ENCODE measurements around the gene LRRC4C. TPM values are rescaled to one million over a fixed set of nuclear protein-coding genes. Genes with fewer than 3 reads are reported as not detected.

LRRC4C gene
- polyA plus RNA-seq, 1 donor from 2014 or later, result 24.3 TPM

DNA sequence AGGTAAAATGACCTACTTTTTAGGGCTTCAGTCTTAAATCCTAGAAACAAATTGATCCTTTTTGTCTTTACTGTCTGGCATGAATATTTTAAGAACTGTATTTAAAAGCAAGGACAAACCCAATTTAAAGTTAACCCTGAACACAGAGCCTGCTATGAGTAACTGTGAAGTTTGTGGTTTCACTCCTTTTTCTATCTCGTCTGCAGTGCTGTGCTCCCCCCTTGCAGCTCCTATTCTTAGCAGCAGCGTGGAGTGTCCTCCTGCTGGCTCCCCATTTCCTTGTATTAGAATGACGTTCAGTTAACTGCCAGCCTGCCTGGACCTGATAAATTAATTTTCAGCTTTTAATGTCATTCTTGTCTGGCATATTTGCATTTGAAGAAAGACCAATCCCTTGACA lies 40.0 kb upstream of the LRRC4C start:
- TF ChIP-seq POLR2AphosphoS5 (IDR thresholded peaks at IDR 0.05) (no peak), MXI1 (conservative IDR thresholded peaks at IDR 0.05; ENCODE audit: poor library complexity, severe bottlenecking) (no peak), RAD21 (conservative IDR thresholded peaks at IDR 0.05) (no peak), SMC3 (conservative IDR thresholded peaks at IDR 0.05; ENCODE audit: poor library complexity) (no peak), TAF1 (IDR thresholded peaks at IDR 0.05; ENCODE audit: low read depth) (no peak), EP300 (conservative IDR thresholded peaks at IDR 0.05; ENCODE audit: poor library complexity, severe bottlenecking) (no peak), EZH2 (IDR thresholded peaks at IDR 0.05; ENCODE audit: borderline replicate concordance, insufficient read depth, low read length, poor library complexity, severe bottlenecking) (no peak)
- TF ChIP-seq, protein P1, sequence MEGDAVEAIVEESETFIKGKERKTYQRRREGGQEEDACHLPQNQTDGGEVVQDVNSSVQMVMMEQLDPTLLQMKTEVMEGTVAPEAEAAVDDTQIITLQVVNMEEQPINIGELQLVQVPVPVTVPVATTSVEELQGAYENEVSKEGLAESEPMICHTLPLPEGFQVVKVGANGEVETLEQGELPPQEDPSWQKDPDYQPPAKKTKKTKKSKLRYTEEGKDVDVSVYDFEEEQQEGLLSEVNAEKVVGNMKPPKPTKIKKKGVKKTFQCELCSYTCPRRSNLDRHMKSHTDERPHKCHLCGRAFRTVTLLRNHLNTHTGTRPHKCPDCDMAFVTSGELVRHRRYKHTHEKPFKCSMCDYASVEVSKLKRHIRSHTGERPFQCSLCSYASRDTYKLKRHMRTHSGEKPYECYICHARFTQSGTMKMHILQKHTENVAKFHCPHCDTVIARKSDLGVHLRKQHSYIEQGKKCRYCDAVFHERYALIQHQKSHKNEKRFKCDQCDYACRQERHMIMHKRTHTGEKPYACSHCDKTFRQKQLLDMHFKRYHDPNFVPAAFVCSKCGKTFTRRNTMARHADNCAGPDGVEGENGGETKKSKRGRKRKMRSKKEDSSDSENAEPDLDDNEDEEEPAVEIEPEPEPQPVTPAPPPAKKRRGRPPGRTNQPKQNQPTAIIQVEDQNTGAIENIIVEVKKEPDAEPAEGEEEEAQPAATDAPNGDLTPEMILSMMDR (IDR thresholded peaks at IDR 0.05; ENCODE audit: poor library complexity, severe bottlenecking), result no peak
- TF ChIP-seq, protein P2, sequence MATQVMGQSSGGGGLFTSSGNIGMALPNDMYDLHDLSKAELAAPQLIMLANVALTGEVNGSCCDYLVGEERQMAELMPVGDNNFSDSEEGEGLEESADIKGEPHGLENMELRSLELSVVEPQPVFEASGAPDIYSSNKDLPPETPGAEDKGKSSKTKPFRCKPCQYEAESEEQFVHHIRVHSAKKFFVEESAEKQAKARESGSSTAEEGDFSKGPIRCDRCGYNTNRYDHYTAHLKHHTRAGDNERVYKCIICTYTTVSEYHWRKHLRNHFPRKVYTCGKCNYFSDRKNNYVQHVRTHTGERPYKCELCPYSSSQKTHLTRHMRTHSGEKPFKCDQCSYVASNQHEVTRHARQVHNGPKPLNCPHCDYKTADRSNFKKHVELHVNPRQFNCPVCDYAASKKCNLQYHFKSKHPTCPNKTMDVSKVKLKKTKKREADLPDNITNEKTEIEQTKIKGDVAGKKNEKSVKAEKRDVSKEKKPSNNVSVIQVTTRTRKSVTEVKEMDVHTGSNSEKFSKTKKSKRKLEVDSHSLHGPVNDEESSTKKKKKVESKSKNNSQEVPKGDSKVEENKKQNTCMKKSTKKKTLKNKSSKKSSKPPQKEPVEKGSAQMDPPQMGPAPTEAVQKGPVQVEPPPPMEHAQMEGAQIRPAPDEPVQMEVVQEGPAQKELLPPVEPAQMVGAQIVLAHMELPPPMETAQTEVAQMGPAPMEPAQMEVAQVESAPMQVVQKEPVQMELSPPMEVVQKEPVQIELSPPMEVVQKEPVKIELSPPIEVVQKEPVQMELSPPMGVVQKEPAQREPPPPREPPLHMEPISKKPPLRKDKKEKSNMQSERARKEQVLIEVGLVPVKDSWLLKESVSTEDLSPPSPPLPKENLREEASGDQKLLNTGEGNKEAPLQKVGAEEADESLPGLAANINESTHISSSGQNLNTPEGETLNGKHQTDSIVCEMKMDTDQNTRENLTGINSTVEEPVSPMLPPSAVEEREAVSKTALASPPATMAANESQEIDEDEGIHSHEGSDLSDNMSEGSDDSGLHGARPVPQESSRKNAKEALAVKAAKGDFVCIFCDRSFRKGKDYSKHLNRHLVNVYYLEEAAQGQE (IDR thresholded peaks at IDR 0.05; ENCODE audit: borderline replicate concordance), result no peak
- H3K9ac ChIP-seq (ENCODE audit: low read length), result no peak overlapping the region
- no peaks in the 10 kb centered on the region for H3K36me3 ChIP-seq (ENCODE audit: insufficient read depth, low read length)
- no peaks in the 10 kb centered on the region for H3K79me2 ChIP-seq (replicated peaks; ENCODE audit: insufficient read depth, low read length)
- no peak overlapping the region for H3K4me3 ChIP-seq (ENCODE audit: low read length)
- H2AFZ ChIP-seq (ENCODE audit: low read depth, low read length), result no peak overlapping the region
- H3K9me3 ChIP-seq (ENCODE audit: low read length), result no peaks in the 10 kb centered on the region
- H3K27me3 ChIP-seq (ENCODE audit: insufficient read depth, low read depth, low read length), result no peaks in the 10 kb centered on the region
- no peak overlapping the region for H3K4me2 ChIP-seq (ENCODE audit: low read length)
- H3K27ac ChIP-seq (ENCODE audit: low read length), result no peak overlapping the region
- no peaks in the 10 kb centered on the region for H3F3A ChIP-seq (ENCODE audit: insufficient read depth, low read length, poor library complexity, severe bottlenecking)
- H4K20me1 ChIP-seq (ENCODE audit: insufficient read depth), result no peaks in the 10 kb centered on the region
- H3K9me2 ChIP-seq (ENCODE audit: insufficient read depth, low read length), result no peaks in the 10 kb centered on the region

DNA sequence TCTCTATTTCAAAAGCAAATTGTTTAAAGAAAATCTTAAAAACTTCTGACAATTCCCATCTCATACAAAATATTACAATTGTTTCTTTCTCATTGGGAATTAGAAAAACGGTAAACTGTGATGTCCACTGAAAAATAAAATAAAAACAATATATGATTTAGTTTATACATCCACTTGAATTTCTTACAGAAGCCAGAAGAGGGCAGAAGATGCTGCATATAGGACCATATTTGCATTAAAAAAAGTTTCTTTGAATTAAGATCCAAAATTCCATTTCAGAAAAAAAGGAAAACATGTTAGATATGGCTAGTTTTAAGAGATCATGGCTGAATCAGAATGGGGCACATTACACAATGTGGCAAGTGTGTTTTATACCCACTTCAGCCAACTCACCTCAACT lies 39.3 kb upstream of the LRRC4C start:
- H4K20me1 ChIP-seq (ENCODE audit: insufficient read depth), result no peaks in the 10 kb centered on the region
- no peak overlapping the region for H3K27ac ChIP-seq (ENCODE audit: low read length)
- H3K4me2 ChIP-seq (ENCODE audit: low read length), result no peak overlapping the region
- no peaks in the 10 kb centered on the region for H3F3A ChIP-seq (ENCODE audit: insufficient read depth, low read length, poor library complexity, severe bottlenecking)
- no peaks in the 10 kb centered on the region for H3K27me3 ChIP-seq (ENCODE audit: insufficient read depth, low read depth, low read length)
- no peaks in the 10 kb centered on the region for H3K9me3 ChIP-seq (ENCODE audit: low read length)
- no peak overlapping the region for H2AFZ ChIP-seq (ENCODE audit: low read depth, low read length)
- no peak overlapping the region for H3K9ac ChIP-seq (ENCODE audit: low read length)
- H3K36me3 ChIP-seq (ENCODE audit: insufficient read depth, low read length), result no peaks in the 10 kb centered on the region
- H3K4me3 ChIP-seq (ENCODE audit: low read length), result no peak overlapping the region
- TF ChIP-seq, protein P2 (IDR thresholded peaks at IDR 0.05; ENCODE audit: borderline replicate concordance), result no peak
- TF ChIP-seq RAD21 (conservative IDR thresholded peaks at IDR 0.05) (peak; percentile 83), SMC3 (conservative IDR thresholded peaks at IDR 0.05; ENCODE audit: poor library complexity) (peak; percentile 82), EZH2 (IDR thresholded peaks at IDR 0.05; ENCODE audit: borderline replicate concordance, insufficient read depth, low read length, poor library complexity, severe bottlenecking) (no peak)
- TF ChIP-seq, protein P1 (IDR thresholded peaks at IDR 0.05; ENCODE audit: poor library complexity, severe bottlenecking), result peak; percentile 77
- no peaks in the 10 kb centered on the region for H3K79me2 ChIP-seq (replicated peaks; ENCODE audit: insufficient read depth, low read length)
- no peaks in the 10 kb centered on the region for H3K9me2 ChIP-seq (ENCODE audit: insufficient read depth, low read length)

Measured in neural cell (in vitro differentiated cells).